HG03097 (cell line): ENCODE data around the gene MBD5.
A peak's percentile ranks its signal among the peaks of the same experiment; 100 is the strongest.

ENCODE experiments used
- ATAC-seq: cut with Tn5 transposase; IDR thresholded peaks from one replicate; pipeline ENCODE4 v1.9.1; 2021; ENCODE audit not compliant: unreplicated experiment, low FRiP score

The MBD5 gene

DNA sequence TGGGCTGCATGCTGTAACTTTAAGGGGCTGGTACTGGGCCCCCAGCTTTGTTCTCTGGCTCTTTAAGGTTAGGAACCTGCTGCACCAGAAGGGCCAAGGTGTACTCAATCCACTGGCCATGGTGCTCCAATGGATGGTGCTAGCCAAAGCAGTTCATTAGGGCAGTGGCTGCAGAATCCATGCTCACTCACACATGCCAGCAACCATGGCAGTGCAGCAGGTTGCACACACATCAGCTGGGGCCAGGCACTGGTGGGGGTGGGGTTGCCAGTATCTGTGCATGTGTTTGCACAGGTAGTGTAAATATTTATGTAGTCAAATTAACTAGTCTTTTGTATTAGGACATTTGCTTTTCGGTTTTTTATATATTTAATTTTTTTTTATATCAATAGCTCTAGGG lies 395.4 kb downstream of the MBD5 start:
- no peak for ATAC-seq

DNA sequence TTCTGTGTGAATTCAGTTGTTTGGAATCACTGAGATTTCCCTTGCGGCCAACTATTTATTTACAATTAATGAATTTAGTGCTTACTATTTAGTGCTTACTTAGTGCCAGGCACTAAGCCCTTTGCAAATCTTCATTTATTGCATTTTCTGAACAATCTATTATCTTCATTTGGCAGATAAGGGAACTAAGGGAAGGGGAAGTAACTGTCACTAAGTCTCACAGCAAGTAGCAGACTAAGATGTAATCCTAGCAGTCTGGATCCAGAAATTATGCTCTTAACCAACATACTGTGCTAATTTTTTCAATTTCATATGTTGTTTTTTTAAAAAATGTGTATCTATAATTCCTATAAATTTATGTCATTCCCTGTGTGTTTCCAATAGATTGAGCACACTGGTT lies 409.2 kb downstream of the MBD5 start:
- ATAC-seq, result no peak

DNA sequence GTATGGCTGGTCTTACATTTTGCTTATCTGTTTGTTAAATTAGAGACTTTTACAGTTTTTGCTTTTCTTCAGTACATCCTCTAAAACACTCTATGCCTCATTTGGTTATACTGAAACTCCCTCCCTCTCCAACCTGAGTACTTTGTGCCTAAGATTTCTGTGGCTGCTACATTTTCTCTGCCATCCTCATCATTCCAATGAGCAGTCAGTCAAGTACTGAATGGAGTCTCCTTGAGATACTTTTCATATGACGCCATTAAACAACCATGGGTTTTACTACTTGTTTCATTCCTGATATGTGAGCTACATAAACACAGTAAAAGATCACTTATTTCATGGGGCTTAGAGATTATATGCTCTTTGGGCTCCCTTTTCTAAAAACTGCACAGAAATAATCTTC lies 427.0 kb downstream of the MBD5 start:
- no peak for ATAC-seq

DNA sequence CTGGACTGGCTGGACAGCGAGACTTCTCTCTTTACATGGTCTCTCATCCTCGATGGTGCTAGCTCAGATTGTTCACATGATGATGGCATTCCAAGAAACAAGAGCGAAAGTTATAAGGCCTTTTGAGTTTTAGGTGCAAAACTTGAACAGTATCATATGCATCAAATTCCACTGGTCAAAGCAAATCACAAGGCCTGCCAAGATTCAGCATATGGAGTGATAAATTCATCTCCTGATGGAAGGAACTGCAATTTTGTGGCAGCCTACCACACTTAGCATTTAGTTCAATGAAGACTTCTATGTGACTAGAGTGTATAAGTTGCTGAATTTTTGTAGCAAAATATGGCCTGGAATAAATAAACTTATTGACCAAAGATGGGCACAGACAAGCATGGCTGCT lies 429.6 kb downstream of the MBD5 start:
- no peak for ATAC-seq

DNA sequence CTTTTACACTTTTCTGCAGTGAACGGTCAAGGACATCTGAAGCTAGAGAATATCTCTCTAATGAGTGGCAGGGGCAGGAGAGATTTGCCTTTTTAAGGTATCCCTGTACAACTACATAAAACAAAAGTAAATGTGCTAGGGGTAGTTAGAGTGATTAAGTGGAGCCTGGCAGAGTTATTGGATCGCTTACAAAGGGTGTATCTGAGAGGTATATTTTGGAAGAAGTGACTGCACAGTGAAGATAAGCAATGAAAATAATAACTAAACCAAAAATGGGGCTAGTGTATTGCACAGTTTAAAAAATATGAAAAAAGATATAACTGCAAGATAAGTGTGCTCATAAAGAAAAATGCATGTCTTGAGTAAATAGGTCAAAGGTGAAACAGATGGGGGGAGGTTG lies 430.2 kb downstream of the MBD5 start:
- ATAC-seq, result no peak

DNA sequence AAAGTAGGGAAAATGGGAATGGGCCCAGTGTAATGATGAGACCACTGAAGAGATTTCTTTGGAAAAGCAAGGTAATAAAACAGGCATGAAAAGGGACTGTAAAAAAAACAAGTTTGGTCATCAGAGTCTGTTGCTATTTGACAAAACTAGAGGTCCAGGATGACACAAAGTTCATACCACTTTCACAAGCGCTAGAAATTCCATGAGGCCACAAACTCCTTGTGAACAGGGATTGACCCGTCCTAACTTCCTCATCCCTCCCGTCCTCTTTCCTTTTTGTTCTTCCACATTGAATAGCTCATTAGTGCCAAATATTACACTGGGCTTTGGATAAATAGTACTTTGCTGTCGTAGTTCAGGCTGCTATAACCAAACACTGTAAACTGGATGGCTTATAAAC lies 434.9 kb downstream of the MBD5 start:
- no peak for ATAC-seq

DNA sequence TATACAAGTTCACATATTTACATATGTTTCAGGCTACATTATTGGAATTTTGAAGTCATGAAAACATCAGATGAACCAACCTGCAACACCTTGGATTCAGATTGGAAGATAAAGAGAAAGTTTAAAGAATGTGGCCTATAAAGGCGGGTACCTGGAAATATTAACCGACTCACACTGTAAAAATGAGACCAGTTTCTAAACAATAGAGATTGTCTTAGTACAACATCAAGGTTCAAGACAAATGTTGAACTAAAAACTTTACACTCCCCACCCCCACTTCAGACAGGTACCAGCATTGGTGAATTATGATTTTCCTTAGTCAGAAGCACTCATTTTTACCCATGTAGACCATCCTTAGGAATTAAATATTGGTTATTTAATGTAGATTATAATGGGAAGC lies 437.3 kb downstream of the MBD5 start:
- no peak for ATAC-seq

DNA sequence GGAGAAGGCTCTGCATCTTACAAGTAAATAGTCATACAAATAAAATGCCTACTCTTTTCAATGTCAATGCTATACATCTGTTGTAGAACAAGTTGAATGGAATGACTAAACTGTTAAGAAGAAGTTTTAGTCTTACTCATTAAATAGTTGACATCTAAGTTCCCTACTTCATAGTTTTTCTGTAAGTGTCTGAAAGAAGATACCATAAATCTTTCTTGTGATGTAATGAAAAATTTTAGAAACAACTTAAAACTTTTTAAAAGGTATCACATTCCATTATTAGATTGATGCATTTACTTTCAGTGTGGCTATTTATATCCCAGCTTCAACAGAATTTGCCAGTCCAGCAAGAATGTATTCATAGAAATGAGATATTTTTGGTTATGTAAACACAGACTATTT lies 438.5 kb downstream of the MBD5 start:
- ATAC-seq, result no peak

DNA sequence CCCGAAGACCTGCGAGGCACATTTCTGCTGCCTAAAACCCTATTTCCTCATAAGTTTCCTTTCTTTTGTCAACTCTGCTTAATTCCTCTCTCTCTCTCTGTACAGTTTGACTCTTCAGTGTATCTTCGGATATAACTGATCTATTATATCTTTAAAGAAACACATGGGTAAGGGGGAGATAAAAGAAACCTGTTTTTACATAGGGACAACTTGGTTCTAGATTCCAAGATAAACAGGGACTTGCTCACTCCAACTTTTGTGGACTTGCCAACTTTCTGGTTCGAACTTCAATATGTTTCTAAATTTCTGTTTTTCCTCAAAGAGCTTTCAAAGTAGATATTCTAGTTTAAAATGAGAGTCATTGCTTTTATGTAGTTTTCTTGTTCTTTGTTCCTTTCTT lies 441.0 kb downstream of the MBD5 start:
- ATAC-seq, result no peak

DNA sequence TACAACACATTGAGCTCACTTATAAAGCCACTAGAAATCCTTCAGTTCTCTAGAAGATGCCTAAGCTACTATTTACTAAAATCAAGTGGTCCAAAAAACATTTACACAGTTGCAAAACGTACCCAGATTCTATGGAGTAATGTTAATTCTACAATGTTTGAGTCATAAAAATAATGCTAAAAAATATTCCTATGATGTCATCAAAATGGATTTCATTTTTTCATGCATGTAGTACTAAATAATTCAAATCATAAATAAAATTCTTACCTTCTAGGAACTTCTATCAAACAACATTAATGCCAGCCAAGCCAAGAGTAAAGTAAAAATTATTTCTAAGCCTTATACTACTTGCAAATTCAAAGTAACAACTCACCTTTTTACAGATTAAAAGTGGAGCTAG lies 454.7 kb downstream of the MBD5 start:
- no peak for ATAC-seq

DNA sequence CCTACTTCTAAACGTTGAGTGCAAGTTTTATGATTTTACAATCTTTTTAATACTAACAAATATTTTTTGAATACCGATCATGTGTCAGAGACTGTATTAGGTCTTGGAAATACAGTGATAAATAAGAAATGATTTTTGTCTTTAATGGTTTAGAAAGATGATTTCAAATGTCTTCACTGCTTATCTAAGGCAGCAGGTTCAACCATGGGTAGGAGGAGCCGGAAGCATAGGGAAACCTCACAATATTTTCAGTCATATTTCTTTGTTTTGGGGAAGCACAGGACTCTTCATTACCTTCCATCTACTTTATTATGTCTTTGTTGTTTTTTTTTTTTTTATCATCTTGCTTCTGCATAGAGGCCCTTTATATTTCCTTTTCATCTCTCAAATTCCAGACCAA lies 458.5 kb downstream of the MBD5 start:
- no peak for ATAC-seq

DNA sequence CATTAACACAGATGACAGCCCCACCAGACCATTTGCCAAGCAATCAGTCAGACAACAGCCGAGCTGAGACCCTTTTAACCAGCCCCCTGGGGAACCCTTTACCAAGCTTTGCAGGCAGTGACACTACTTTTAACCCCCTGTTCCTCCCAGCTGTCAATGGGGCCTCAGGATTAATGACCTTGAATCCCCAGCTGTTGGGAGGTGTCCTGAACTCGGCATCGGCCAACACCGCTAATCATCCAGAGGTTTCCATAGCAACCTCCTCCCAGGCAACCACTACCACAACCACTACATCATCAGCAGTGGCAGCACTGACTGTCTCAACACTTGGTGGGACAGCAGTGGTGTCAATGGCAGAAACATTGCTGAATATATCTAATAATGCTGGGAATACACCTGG lies 462.8 kb downstream of the MBD5 start:
- ATAC-seq, result no peak

DNA sequence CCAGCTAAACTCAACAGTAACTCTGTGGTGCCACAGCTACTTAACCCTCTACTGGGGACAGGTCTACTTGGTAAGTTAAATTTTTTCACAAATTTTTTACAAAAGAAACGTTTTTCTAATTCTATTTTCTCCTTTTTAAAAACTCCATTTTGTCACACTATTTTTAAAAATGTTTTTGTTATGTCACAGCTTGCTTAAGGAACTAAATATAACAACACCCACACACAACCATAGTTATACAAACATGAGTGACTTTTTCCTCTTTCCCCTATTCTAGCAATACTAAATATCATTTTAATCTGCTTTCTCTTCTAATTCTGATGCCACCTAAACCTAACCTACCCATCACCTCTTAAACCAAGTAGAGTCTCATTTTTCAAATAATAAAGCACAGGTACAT lies 463.2 kb downstream of the MBD5 start:
- ATAC-seq, result no peak

DNA sequence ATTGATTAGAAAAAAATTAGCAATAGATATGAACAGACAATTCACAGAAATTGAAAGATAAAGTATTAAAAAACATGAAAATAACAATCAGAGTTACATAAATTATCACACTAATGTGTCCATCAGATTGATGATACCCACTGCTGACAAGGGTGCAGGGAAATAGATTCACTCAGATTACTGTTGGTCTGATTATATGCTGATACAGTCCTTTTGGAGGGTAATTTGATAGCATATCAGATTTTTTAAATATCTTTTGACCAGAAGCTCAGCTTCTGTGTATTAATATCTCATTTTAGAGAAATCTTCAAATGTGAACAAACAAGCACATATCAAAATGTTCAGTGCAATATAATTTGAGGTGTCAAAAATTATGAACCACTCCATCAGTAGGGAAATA lies 465.8 kb downstream of the MBD5 start:
- no peak for ATAC-seq

DNA sequence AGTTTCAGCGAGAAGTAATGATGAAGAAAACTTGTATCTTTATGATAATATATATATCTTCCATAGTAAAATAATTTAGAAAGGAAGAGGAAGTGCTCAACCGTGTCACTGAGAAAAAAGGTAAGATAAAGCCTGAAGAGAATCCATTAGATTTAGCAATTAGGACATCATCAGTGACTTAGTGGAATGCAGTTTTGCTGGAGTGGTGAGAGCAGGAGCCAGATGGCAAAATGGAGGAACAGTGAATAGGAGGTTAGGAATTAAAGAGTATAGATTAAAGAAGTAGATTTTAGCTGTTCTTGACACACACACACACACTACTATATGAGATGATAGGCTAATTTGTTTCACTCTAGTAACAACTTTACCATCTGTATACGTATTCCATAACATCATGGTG lies 466.5 kb downstream of the MBD5 start:
- ATAC-seq, result no peak

DNA sequence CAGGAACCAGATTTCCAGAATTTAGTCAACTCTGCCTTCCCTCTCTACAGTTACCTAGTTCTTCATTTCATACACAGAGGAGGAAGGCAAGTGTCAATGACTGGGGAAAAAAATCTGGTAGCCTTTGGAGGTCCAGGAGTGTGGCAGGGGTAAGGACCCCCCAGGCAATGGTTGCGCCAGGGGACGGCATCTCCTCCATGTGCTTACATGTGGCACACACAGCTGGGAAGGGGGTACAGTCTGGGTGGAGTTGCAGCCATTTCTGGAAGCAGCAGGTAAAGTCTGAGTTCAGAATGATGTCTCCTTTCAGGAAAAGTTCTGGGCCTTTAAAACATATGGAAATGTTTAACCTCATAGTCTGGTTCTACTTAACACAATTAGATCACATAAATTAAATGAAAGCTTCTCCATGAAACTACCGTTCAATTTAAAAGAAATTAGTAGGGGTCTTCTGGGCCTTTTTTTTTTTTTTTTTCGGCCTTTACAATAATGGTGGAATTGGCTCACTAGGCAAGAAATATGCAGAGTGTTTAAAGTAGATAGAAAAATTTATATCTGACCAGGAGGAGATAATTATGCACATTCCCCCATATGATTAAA lies 470.0 kb downstream of the MBD5 start:
- no peak for ATAC-seq

DNA sequence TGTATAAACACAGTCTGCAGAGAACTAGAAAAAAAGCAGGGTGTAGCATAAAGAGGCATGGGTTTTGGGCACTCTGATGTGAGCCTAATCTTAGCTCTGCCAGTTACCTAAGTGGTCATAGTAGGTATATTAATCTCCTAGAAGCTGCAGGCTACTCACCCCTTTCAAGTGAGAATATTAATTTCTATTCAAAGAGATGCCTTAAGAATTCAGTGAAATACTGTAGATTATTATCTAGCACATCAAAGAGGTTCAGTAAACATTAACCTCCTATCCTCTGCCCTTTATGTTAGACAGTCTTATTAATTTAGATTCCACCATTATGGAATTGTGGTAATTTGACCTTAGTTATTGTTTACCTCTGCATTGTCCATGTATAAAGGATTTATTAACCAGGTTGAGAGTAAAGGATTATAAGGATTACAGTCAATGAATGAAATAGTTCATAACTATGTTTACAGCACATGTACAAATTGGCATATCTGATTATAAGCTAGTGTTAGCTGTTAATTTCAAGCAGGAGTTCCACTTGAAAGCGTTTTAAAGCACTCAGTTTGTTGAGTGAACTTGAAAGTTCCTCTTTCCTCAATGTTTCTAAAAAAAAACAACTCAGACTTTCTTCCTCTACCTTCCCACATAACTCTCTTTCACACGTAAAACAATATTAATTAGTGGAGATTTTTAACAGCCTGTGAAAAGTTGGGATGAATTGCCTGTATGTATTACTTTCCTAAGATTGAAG lies 473.1 kb downstream of the MBD5 start:
- ATAC-seq, result peak; percentile 64

DNA sequence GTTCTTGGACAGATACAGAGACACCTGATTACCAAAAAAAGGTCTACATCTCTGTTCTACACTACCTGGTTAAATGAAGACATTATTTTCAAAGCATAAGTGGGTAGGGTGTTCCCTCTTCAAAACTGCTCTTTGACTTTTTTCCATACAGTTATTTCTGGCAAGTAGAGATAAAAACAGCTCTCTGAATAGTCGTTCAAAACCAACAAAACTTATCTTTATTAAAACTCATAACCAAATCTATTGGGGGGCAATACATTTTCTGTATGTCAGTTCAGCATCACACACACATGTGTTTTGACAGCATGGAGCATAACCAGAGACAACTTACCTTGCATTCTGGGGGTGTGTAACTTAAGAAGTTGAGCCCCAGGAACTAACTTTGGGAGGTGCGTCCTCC lies 474.7 kb downstream of the MBD5 start:
- ATAC-seq, result no peak

DNA sequence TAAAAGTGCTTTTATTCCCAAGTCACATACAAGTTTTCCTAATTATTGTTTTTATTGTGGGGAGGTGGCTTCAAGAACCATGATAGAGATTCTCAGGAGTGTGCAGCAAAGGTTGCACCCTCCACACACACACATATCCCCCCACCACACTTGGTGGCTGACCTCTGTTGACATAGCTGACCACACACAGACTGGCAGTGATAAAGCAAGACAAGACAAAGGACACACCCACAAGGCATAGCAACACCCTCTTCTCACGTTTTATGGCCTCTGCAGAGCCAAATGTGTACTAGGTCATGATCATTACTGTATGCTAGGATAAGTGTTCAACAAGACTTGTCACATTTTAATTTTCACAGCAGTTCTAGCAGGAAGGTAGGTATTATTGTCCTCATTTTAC lies 480.7 kb downstream of the MBD5 start:
- no peak for ATAC-seq

DNA sequence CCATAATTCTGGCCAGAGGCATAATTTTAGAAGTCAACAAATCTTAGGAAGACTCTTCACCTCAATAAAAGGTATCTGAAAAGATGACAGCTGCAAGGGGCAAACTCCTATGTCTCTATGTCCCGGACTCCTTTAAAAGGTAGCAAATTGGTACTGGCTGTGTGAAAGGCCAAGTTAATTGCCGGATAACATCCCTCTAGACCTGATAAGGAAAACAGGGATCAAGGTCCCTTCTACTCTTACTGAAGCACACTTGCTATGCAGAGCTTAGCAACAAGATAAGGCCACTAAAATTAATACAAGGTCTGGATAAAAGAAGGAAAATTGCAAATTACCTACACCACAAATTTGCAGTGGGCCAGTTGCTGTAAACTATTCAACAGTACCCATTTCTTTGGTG lies 482.6 kb downstream of the MBD5 start:
- ATAC-seq, result no peak

DNA sequence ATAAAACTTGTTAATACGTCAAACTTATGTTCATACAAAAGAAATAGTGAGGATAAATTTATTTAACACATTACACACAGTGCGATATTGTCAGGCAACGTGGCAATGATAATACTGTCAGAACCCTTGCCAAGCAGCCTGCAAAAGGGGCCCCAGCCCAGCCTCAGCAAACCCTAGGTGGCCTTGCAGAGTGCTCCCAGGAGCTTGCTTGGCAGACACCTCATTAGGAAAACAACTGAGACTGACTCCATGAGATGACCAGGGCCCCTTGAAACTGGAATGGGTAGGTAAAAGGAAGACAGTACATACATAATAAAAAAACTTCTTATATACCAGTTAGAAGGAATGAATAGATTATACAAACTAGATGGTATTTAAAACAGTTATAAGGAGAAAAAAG lies 487.1 kb downstream of the MBD5 start:
- no peak for ATAC-seq

DNA sequence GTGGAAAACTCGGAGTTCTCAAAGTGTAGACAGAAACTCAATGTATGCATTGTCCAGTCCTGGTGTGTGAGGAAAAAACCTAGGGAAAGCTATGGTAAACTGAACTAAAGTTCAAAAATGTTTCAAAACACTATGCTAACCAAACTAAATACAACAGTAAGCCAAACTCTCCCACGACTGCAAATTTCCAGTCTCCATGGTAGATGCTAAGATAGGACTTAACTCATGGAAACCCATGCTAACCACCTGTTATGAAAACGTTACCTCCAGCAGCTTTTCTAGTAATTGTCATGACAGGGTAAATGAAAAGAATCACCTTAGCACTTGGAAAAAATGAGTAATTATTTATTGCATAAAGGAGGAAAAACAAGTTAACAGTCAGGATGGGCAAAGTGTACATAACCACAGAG lies 488.0 kb downstream of the MBD5 start:
- no peak for ATAC-seq
